ENCODE measurements around the gene ZNF398. TPM values are rescaled to one million over a fixed set of nuclear protein-coding genes. Genes with fewer than 3 reads are reported as not detected.

Gene ZNF398
- total RNA-seq, 2 donors from 2014 or later = 11.2 to 22.4 TPM

DNA sequence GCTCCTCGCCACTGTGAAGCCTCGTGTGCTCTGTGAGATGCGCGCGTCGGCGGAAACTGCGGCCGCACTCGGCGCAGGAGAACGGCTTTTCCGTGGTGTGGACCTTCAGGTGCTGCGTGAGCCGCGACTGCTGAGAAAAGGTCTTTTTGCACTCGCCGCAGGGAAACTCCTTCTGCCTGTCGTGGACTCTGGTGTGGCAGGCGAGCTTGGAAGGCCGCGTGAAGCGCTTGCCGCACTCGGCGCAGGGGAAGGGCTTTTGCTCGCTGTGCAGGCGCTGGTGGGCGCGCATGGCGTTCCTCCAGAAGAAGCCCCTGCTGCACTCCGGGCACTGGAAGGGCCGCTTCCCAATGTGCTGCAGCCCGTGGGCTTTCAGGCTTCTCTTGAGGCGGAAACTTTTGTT, 43.0 kb upstream of the ZNF398 start:
- Histone ChIP-seq H3K36me3 (replicated peaks in 1 of 2; ENCODE audit: insufficient read depth in 1 of 2, low read depth in 2 of 2) (peaks cover 0 to 3% of the 10 kb centered on the region in 2 donors), H3K4me3 (no peak overlapping the region), H3K9me3 (no peaks in the 10 kb centered on the region), H3K27ac (no peak overlapping the region), H3K4me1 (no peaks in the 10 kb centered on the region), H3K27me3 (no peaks in the 10 kb centered on the region)
- TF ChIP-seq POLR2A (IDR thresholded peaks at IDR 0.05) = no peak
- TF ChIP-seq, protein P1, sequence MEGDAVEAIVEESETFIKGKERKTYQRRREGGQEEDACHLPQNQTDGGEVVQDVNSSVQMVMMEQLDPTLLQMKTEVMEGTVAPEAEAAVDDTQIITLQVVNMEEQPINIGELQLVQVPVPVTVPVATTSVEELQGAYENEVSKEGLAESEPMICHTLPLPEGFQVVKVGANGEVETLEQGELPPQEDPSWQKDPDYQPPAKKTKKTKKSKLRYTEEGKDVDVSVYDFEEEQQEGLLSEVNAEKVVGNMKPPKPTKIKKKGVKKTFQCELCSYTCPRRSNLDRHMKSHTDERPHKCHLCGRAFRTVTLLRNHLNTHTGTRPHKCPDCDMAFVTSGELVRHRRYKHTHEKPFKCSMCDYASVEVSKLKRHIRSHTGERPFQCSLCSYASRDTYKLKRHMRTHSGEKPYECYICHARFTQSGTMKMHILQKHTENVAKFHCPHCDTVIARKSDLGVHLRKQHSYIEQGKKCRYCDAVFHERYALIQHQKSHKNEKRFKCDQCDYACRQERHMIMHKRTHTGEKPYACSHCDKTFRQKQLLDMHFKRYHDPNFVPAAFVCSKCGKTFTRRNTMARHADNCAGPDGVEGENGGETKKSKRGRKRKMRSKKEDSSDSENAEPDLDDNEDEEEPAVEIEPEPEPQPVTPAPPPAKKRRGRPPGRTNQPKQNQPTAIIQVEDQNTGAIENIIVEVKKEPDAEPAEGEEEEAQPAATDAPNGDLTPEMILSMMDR (IDR thresholded peaks at IDR 0.05) = no peak
- 93 to 96% methylated on average over 34 to 35 of the region's 35 CpGs for WGBS, 2 donors
- no peak for DNase-seq
- ATAC-seq = no peak
- intact Hi-C loops (cut with DNase I) = no loop called here

DNA sequence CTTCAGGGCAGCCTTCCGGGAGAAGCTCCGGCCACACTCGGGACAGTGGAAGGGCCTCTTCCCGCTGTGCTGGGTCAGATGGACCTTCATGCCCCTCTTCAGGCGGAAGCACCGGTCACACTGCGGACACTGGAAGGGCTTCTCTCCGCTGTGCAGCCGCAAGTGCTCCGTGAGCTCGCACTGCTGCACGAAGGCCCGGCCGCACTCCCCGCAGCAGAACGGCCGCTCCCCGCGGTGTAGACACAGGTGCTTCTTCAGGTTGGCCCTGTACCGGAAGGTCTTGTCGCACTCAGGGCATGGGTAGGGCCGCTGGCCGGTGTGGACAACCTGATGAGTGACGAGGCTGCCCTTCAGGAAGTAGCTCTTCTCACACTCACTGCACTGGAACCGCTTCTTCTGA, 42.5 kb upstream of the ZNF398 start:
- intact Hi-C loops (cut with DNase I) = no loop called here
- WGBS, 2 donors = 95 to 100% methylated on average over 2 to 18 of the region's 25 CpGs
- H3K9me3 ChIP-seq = no peaks in the 10 kb centered on the region
- H3K36me3 ChIP-seq (replicated peaks in 1 of 2; ENCODE audit: insufficient read depth in 1 of 2, low read depth in 2 of 2) = peaks cover 0 to 3% of the 10 kb centered on the region in 2 donors
- H3K4me1 ChIP-seq = no peaks in the 10 kb centered on the region
- H3K27me3 ChIP-seq = no peaks in the 10 kb centered on the region
- DNase-seq (no peak), ATAC-seq (no peak)
- no peak overlapping the region for H3K27ac ChIP-seq
- H3K4me3 ChIP-seq = no peak overlapping the region
- TF ChIP-seq, protein P1 (IDR thresholded peaks at IDR 0.05) = no peak
- TF ChIP-seq POLR2A (IDR thresholded peaks at IDR 0.05) = no peak

DNA sequence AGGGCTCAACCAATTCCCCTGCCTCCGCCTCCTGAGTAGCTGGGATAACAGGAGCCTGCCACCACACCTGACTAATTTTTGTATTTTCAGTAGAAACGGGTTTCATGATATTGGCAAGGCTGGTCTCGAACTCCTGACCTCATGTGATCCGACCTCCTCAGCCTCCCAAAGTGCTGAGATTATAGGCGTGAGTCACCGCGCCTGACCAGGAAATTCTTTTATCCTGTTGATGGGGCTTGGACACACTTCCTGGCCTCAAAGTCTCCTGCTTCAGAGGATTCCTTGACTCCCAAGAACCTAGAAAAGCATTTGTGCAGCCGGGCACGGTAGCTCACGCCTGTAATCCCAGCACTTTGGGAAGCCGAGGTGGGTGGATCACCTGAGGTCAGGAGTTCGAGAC, 37.3 kb upstream of the ZNF398 start:
- H3K27me3 ChIP-seq = no peaks in the 10 kb centered on the region
- TF ChIP-seq POLR2A (IDR thresholded peaks at IDR 0.05) = no peak
- TF ChIP-seq, protein P1 (IDR thresholded peaks at IDR 0.05) = no peak
- WGBS, 2 donors = 81 to 92% methylated on average over 5 to 12 of the region's 12 CpGs
- intact Hi-C loops (cut with DNase I) = no loop called here
- H3K36me3 ChIP-seq (replicated peaks in 1 of 2; ENCODE audit: insufficient read depth in 1 of 2, low read depth in 2 of 2) = no peaks in the 10 kb centered on the region
- no peaks in the 10 kb centered on the region for H3K4me1 ChIP-seq
- ATAC-seq (no peak), DNase-seq (no peak)
- no peak overlapping the region for H3K27ac ChIP-seq
- H3K9me3 ChIP-seq = no peaks in the 10 kb centered on the region
- H3K4me3 ChIP-seq = no peak overlapping the region

DNA sequence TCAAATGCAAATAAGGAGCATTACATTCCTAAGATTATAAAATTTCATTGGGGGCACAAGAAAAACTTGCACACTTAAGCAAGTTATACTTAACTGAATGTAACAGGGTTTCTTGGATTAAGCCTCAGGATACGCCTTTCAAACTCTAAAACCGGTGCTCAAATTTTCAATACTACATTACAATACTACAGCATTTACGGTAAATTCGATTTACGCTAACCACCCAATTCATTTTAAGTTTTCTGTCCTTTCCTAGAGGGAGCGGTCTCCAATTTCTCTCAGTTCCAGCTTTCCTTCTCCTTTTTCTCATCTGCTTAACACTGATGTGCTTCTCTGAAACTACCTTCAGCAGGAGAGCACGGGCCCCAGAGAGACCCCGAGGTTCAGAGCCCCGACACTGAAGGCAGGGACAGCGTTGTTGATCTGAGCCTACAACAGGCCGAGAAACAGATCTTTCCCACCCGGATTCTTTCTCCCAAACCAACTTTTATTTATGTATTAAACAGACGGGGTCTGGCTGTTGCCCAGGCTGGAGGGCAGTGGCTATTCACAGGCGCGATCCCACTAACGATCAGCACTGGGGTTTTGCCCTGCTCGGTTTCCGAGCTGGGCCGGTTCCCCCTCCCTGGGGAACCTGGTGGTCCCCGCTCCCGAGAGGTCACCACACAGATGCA, 21.9 kb upstream of the ZNF398 start:
- Histone ChIP-seq H3K27me3 (no peaks in the 10 kb centered on the region), H3K4me3 (peak overlapping the region; percentile 50 to 97), H3K36me3 (replicated peaks in 1 of 2; ENCODE audit: insufficient read depth in 1 of 2, low read depth in 2 of 2) (no peaks in the 10 kb centered on the region), H3K4me1 (peaks cover 13% of the 10 kb centered on the region), H3K27ac (peak overlapping the region; percentile 87 to 96 (median 92)), H3K9me3 (no peaks in the 10 kb centered on the region)
- WGBS, 2 donors = 2 to 4% methylated on average over 12 to 21 of the region's 21 CpGs
- DNase-seq (no peak), ATAC-seq (no peak)
- TF ChIP-seq POLR2A (IDR thresholded peaks at IDR 0.05) = no peak
- TF ChIP-seq, protein P1 (IDR thresholded peaks at IDR 0.05) = no peak
- intact Hi-C loops (cut with DNase I) = no loop called here

Data from body of pancreas (tissue), 4 donors.